Suppressor macrophage (primary cell): ENCODE results near the gene PPP2R5D.
"Not testable (repeated sequence)": the region's sequence is repeated elsewhere in the genome, so short reads cannot be mapped to it uniquely, and the experiment has no call there.

Experiments used
- DNase-seq, 4 experiments: peaks; one replicate each; pipeline ENCODE4 v3.0.0-alpha.2; 2020 to 2022

The PPP2R5D gene

GRCh38 chr6:43033496-43034189 is 49.3 kb downstream of the PPP2R5D start:
- DNase-seq, result no peak

- no peak for DNase-seq
These were observed 49.8 kb downstream of the PPP2R5D start for GRCh38 chr6:43034190-43034525.

- no peak for DNase-seq
These were observed 51.3 kb downstream of the PPP2R5D start for GRCh38 chr6:43035495-43036194.

DNA sequence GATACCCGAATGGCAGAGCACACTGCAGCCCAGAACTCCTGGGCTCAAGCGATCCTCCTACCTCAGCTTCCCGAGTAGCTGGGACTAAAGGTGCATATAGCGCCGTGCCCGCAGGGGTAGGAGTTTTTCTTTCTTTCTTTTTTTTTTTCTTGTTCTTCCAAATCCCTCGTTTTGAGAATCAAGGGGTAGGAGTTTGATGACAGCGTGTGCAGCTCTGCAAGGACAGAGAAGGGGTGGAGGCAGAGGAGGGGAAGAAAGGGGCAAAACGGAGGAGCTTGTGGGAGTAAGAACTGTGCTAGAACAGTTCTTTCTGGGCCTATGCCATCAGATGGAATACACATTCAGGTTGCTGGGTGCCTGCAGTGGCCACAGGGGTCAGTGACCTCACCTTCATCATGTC is 52.3 kb downstream of the PPP2R5D start:
- no peak for DNase-seq

DNA sequence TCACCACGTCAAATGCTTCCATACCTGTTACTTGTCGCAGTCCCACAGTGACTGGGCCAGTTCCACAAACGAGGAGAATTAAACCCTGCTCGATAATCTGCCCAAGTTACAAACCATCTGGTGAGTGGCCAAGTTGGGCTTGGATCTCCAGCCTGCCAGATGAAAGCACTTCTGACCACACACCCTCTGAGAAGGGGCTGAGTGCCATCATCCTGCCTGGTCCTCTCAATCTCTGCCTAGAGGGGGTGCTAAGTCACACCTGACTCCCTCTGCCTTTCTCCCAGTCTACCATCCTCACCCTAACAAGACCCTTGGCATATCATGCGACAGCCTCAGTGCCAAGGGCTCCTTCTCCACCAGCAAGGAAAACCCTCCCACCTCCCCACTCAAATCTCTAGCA is 52.8 kb downstream of the PPP2R5D start:
- DNase-seq, result no peak

- no peak for DNase-seq
These were observed 53.3 kb downstream of the PPP2R5D start for GRCh38 chr6:43037706-43038105.

DNA sequence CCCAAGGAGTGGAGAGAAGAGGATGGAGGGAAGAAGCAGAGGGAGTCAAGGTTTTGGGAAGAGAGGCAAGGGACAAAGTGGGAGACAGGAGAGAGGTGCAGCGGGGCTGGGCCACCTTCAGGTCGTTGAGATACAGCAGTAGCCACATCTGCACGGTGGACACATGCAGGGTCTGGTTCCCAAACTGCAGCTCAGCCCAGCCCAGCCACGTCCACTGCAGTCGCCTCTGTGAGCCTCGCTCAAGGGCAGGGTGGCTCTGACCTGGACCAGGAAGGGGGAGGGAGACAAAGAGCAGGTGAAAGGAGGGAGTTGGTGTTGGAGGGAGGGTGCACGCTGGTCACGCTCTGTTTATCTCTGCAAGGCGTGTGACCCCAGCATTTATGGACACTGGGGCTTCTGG is 54.4 kb downstream of the PPP2R5D start:
- no peak for DNase-seq

DNA sequence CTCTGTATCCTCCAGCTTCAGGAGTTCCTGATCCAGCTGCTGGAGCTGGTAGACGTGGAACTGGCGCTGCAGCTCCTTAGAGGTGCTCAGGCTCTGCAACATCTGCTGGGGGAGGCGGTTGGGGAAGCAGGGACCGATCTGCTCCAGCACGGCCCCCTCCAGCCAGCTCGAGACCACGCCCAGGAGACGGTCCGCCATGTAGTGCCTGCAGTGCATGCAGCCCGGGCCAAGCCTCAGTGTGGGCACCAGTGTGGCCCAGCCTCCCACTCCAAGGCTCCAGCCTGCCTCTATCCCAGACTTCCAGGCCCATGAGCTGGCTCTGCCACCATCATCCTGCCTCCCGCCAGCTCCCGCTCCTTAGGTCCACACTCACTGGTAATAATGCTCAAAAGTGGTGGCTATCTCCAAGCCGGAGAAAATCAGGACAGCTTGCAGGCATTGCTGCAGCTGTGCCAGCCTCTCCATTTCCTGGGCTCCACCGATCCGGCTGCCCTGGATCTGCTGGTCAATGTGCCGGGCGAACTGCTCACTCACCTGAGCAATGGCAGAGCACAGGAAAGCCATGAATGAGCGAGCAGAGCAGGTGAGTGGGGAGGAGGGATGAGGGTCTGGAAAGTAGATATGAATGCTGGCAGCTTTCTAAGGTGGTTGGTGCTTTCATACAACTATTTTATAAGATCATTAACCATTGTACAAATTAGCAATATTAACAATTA is 56.3 kb downstream of the PPP2R5D start:
- no peak for DNase-seq

DNA sequence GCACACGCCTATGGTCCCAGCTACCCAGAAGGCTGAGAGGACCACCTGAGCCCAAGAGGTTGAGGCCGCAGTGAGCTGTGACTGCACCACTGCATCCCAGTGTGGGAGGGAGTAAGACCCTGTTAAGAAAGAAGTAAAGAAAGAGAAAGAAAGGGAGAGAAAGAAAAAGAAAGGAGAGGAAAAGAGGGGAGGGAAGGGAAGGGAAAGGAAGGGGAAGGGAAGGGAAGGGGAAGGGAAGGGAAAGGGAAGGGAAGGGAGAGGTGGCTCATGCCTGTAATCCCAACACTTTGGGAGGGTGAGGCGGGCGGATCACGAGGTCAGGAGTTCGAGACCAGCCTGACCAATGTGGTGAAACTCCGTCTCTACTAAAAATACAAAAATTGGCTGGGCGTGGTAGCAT is 57.1 kb downstream of the PPP2R5D start:
- not testable (repeated sequence) for DNase-seq

- no peak for DNase-seq
These were observed 58.9 kb downstream of the PPP2R5D start for GRCh38 chr6:43043310-43043709.

DNA sequence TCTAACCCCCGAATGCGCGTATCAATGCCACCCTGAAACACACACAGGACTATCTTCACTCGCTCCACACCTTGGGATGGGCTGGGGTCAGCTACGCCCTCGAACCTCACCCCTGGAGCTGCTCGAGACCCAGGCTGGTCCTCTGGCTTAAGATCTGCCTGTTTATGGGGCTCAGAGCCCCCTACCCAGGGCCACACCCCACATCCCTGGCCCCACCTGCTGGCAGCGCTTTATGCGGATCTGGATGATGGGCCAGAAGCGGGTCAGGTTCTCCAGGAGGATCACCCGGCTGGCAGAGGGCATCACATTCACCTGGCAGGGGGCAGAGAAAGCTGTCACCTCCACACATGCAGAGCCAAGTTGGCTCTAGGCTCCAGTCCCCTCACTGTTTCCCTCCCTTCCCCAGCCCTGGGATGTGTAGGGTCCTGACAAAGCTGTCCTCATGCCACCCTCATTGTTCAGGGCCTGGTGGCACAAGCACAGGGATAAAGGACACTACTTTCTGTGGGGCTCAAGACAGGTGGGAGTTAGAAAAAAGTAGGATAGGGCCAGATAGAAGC is 61.1 kb downstream of the PPP2R5D start:
- no peak for DNase-seq

DNA sequence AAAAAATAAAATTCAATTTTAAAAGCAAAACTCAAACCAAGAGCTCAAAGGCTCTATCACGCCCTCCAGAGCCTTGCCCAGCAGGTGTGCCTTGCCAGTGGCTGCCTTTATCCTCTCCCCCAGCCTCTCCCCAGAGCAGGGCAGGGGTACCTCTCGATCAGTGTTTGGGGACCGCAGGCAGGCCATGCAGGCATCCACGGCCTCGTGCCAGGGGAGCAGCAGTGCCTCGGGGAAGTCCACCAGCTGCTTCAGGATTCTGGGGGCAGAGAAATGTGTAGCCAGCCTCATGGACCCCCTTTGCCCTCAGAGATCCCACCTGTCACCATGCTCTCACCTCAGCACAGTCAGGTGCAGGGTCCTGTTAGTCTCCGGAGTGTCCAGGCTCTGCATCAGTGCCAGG is 63.6 kb downstream of the PPP2R5D start:
- DNase-seq, result no peak

- DNase-seq, result no peak
These were observed 66.6 kb downstream of the PPP2R5D start for GRCh38 chr6:43050981-43051380.

- no peak for DNase-seq
These were observed 68.0 kb downstream of the PPP2R5D start for GRCh38 chr6:43052225-43052841.

DNA sequence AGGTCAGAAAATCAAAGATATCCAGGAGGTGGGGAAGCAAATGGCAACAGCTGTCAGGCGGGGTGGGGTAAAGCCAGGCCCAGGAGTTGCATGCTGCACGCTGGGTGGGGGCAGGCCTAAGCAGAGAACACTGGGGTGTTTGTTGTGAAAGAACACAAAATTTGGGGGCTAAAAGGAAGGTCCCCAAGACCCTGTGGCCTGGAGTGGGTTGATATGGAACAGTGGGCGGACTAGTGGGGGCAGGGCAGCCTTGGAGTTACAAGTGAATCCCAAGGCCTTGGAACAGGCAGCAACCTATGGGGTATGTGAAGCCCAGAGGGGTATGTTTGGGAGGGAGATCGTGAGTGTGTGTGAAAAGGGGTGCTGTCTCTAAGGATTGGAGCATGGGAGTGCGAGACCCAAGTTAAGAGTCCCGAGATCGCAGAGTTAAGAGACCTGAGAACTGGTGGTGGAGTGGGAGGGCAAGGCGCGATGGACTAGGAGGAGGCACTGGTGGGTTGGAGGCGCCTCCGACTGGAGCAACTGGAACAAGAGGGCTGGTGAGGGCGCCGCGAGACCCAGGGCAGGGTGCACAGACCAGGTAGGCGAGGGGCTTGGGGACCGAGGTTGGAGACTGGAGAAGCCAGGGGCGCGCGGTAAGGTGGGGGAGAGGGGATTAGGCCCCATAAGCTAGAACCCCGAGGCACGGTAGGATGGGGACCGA is 68.6 kb downstream of the PPP2R5D start:
- peak; percentile 8 to 50 (median 32) for DNase-seq

- peak; percentile 93 to 97 (median 95) for DNase-seq
These were observed 69.3 kb downstream of the PPP2R5D start, which contains the start of gene CUL7 for GRCh38 chr6:43053545-43054205. CUL7 (minus strand) TSS chr6:43053851; CDS start chr6:43052788, 1,063 bp downstream.

DNA sequence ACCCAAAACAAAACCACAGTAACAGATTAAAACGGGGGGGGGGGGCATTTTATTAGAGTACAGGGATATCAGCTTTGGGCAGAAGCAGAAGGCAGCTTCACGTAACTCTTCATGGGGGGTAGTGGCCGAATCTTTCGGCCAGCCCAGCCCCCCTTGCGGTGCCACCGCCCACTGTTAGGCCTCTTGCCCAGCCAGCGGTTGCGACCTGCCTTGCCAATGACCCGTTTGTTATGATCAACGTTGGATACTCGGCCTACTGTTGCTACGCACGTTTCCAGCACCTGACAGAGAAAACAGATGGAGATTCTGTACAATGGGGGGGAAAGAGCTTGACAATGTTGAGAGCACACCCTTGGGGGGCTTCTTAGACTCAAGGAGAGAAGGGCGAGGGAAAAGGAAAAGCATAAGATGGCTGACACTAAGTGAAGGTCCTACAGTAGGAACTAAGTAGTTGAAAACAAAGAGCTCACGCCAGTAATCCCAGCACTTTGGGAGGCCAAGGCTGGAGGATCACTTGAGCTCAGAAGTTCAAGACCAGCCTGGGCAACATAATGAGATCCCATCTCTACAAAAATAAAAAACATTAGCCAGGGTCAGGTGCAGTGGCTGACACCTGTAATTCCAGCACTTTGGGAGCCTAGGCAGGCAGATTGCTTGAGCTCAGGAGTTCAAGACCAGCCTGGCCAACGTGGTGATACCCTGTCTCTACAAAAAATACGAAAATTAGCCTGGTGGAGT is 70.0 kb downstream of the PPP2R5D start:
- no peak for DNase-seq

GRCh38 chr6:43055966-43056365 is 71.6 kb downstream of the PPP2R5D start:
- no peak for DNase-seq

DNA sequence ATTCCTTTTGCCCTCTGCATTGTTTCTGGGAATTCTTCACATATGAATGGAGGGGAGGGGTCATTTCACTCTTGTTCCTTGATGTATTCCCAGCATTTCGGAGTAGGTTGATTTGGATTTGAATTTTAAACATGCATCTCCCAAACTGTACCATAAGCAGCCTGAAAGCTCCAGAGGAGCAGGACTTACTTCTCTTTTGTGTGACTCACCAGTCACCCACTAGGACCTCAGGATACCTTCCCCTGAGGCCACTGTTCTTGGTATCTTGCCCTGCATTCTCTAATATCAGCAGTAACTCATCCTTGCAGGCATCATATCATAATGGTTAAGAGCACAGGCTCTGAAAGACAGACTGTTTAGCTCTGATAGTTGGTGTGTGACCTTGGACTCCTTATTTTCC is 74.2 kb downstream of the PPP2R5D start:
- peak; percentile 34 to 62 (median 37) for DNase-seq

DNA sequence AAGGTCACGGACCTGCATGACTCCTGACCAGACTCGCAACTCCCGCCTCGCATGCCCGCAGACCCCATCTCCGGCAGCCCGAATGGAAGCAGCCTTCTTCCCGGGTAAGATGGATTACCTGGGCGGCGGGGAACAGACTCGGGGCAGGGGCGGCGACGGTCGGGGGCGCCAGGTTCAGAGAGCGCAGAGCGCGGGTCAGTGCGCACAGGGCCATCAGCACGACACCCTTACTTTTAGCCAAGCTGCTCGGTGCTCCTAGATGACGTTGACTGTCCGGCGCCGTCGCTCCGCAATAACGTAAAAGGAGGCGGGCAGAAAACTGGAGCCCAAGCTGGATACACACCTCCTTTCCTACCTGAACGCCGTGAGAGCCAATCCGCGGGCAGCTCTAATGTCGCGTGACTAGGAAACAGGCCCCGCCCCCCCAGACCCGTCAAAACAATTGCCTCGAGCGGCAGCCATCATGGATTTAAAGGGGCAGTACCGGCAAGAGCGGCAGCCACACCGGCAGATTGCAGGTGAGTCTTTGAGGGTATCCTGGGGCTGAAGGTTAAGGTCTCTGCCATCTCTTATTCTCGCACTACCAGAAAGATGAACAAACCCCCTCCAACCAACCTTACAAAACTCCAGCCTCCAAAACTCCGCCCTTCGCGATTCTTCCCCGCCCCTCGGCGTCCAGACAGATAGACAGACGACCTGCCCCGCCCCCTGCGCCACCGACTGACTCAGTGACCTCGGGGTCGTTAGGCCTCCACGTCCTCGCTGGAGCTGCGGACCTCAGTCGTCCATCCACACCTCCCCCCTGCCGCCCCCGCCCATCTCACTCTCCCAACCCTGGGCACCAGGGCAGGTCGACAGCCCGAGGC is 75.0 kb downstream of the PPP2R5D start, which contains the start of the genes KLC4 and MRPL2:
KLC4 (plus strand) TSS at position 464 of the 866 bp plus-strand sequence. CDS start 1,705 bp downstream, outside the sequence.
MRPL2 (minus strand) TSS at position 267 of the 866 bp plus-strand sequence; CDS start at position 214, 53 bp downstream.
- peak; percentile 98 to 99 (median 98) for DNase-seq
